IMR-90 (cell line): ENCODE measurements around the gene CFL2. TPM values are rescaled to one million over a fixed set of nuclear protein-coding genes. Genes with fewer than 3 reads are reported as not detected.

Experiments
- ATAC-seq: fragments of 200-7000 bp; cut with Tn5 transposase; 2 replicates; pipeline ENCODE4 v1.9.1; 2020; ENCODE audit warnings: low read depth, mild to moderate bottlenecking, moderate library complexity
- BruUV-seq: library from RNA; stranded (reverse); fragments of 400-500 nt; replicated peaks from 2 replicates; lab custom pipeline; 2021; lab: Mats Ljungman, UMichigan
- CTCF ChIA-PET: fragments of 300-600 bp; formaldehyde crosslinking; extraction: SDS; loops from one replicate; lab custom pipeline; 2021; ENCODE audit warnings: antibody characterized with exemption; lab: Yijun Ruan, JAX
- POLR2A ChIA-PET: fragments of 300-600 bp; sonication (Branson Sonifier 250); formaldehyde crosslinking; loops from one replicate; lab custom pipeline; 2022; ENCODE audit warnings: antibody characterized with exemption; ENCODE audit not compliant: unreplicated experiment; lab: Charles Lee
- DNase-seq: peaks from one replicate; pipeline ENCODE4 v3.0.0; 2013
- H2AFZ ChIP-seq: replicated peaks from 2 replicates; pipeline ENCODE3; 2013; ENCODE audit warnings: low read length, mild to moderate bottlenecking; ENCODE audit not compliant: poor library complexity
- H2AK5ac ChIP-seq: 2 replicates; pipeline ENCODE4 v1.6.1; 2013; ENCODE audit warnings: low read depth, low read length, inconsistent platforms
- H2AK9ac ChIP-seq: replicated peaks from 2 replicates; pipeline ENCODE3; 2013; ENCODE audit warnings: mild to moderate bottlenecking, low read depth, low read length, moderate library complexity; ENCODE audit not compliant: poor library complexity
- H2BK120ac ChIP-seq: 2 replicates; pipeline ENCODE4 v1.6.1; 2013; ENCODE audit warnings: low read depth, low read length, inconsistent platforms
- H2BK15ac ChIP-seq: 3 replicates; pipeline ENCODE4 v1.6.1; 2013; ENCODE audit warnings: low read depth, low read length, inconsistent platforms
- H2BK20ac ChIP-seq: 2 replicates; pipeline ENCODE4 v1.6.1; 2013; ENCODE audit warnings: low read depth, mild to moderate bottlenecking, inconsistent platforms, low read length, moderate library complexity
- H2BK5ac ChIP-seq: 2 replicates; pipeline ENCODE4 v1.6.1; 2013; ENCODE audit warnings: mild to moderate bottlenecking, low read depth, low read length, inconsistent platforms; ENCODE audit not compliant: poor library complexity, severe bottlenecking
- H3K14ac ChIP-seq: replicated peaks from 2 replicates; pipeline ENCODE4 v1.6.1; 2013; ENCODE audit warnings: low read depth, low read length, inconsistent platforms
- H3K18ac ChIP-seq: 2 replicates; pipeline ENCODE4 v1.6.1; 2013; ENCODE audit warnings: low read depth, low read length, control low read depth
- H3K23ac ChIP-seq: 2 replicates; pipeline ENCODE4 v1.6.1; 2013; ENCODE audit warnings: low read depth, low read length, inconsistent platforms
- H3K27ac ChIP-seq: 2 replicates; pipeline ENCODE4 v1.5.1; 2013; ENCODE audit warnings: mild to moderate bottlenecking, control low read depth, low read length; ENCODE audit not compliant: insufficient read depth
- H3K27me3 ChIP-seq: 2 replicates; pipeline ENCODE4 v1.6.1; 2013; ENCODE audit warnings: low read length; ENCODE audit not compliant: control insufficient read depth, insufficient read depth
- H3K36me3 ChIP-seq: 2 replicates; pipeline ENCODE4 v1.6.1; 2013; ENCODE audit warnings: low read length, mixed read lengths; ENCODE audit not compliant: control insufficient read depth, insufficient read depth
- H3K4ac ChIP-seq: 2 replicates; pipeline ENCODE4 v1.6.1; 2013; ENCODE audit warnings: low read depth, low read length, inconsistent platforms
- H3K4me1 ChIP-seq: 2 replicates; pipeline ENCODE4 v1.6.1; 2013; ENCODE audit warnings: low read length, mixed read lengths; ENCODE audit not compliant: control insufficient read depth, insufficient read depth
- H3K4me2 ChIP-seq: 2 replicates; pipeline ENCODE4 v1.6.1; 2013; ENCODE audit warnings: low read depth, mild to moderate bottlenecking, control low read depth, low read length, moderate library complexity
- H3K4me3 ChIP-seq: 2 replicates; pipeline ENCODE4 v1.5.1; 2013; ENCODE audit warnings: low read depth, mild to moderate bottlenecking, control low read depth, low read length, moderate library complexity; ENCODE audit not compliant: insufficient read depth
- H3K56ac ChIP-seq: 2 replicates; pipeline ENCODE4 v1.6.1; 2013; ENCODE audit warnings: low read length, inconsistent platforms; ENCODE audit not compliant: insufficient read depth; ENCODE audit errors: extremely low read depth
- H3K79me1 ChIP-seq, 2 experiments: 2 replicates each; pipeline ENCODE4 v1.6.1; 2013; ENCODE audit warnings: low read length in 2 of 2, inconsistent platforms in 1 of 2, low read depth in 1 of 2
- H3K9ac ChIP-seq: 2 replicates; pipeline ENCODE4 v1.6.1; 2013; ENCODE audit warnings: low read depth, low read length, control low read depth
- H3K9me1 ChIP-seq: 2 replicates; pipeline ENCODE4 v1.6.1; 2013; ENCODE audit warnings: low read length, inconsistent platforms; ENCODE audit not compliant: insufficient read depth
- H3K9me3 ChIP-seq: 2 replicates; pipeline ENCODE4 v1.6.1; 2013; ENCODE audit warnings: low read length; ENCODE audit not compliant: control insufficient read depth, insufficient read depth
- H4K20me1 ChIP-seq: 2 replicates; pipeline ENCODE4 v1.6.1; 2013; ENCODE audit warnings: low read length, inconsistent platforms; ENCODE audit not compliant: insufficient read depth
- H4K5ac ChIP-seq: 2 replicates; pipeline ENCODE4 v1.6.1; 2013; ENCODE audit warnings: mild to moderate bottlenecking, low read depth, low read length, control low read depth
- H4K8ac ChIP-seq, 2 experiments: 2 replicates each; pipeline ENCODE4 v1.6.1; 2013; ENCODE audit warnings: low read depth in 2 of 2, low read length in 2 of 2, control low read depth in 1 of 2, inconsistent platforms in 1 of 2
- H4K91ac ChIP-seq: 2 replicates; pipeline ENCODE4 v1.6.1; 2013; ENCODE audit warnings: low read depth, low read length, inconsistent platforms; ENCODE audit not compliant: insufficient read depth
- CEBPB ChIP-seq: IDR thresholded peaks from 2 replicates; pipeline ENCODE4 v1.6.1; 2012; ENCODE audit warnings: low read depth, low read length, improper control_type of control experiment
- ELK1 ChIP-seq: fragments of 150-350 bp; IDR thresholded peaks from 2 replicates; pipeline ENCODE4 v1.6.1; 2016; ENCODE audit warnings: low read depth, mild to moderate bottlenecking, low read length, moderate library complexity, borderline replicate concordance
- FOS ChIP-seq: fragments of 150-350 bp; IDR thresholded peaks from 2 replicates; pipeline ENCODE4 v1.6.1; 2016; ENCODE audit warnings: low read depth, low read length
- dilution Hi-C: fragments of 300-500 bp; cut with HindIII; formaldehyde crosslinking; loops from one replicate; pipeline ENCODE4 v1.14.3; 2018; ENCODE audit warnings: low sequenced_read_pairs; ENCODE audit not compliant: unreplicated experiment
- in situ Hi-C: fragments of 300-500 bp; cut with MboI; formaldehyde crosslinking; loops from 3 replicates; pipeline ENCODE4 v1.14.3; 2019; ENCODE audit warnings: low sequenced_read_pairs, inconsistent platforms, mixed read lengths
- intact Hi-C: fragments of 100-400 bp; cut with micrococcal nuclease; formaldehyde crosslinking; loops from 2 replicates; pipeline ENCODE4 v1.10.0; 2022
- polyA plus RNA-seq, 3 experiments: library from polyadenylated mRNA; depleted of rRNA; stranded (reverse); fragments of >200 nt; gene quantifications; 2 replicates each; pipeline ENCODE4 v1.2.3, GENCODE V29; 2012; ENCODE audit warnings: low replicate concordance in 1 of 3
- total RNA-seq: library from RNA; depleted of rRNA; stranded (reverse); fragments of >200 nt; gene quantifications from 2 replicates; pipeline ENCODE4 v1.2.3, GENCODE V29; 2012

The CFL2 gene
- total and polyA plus RNA-seq, 2 of the 4 experiments (the other 2 are of a cell fraction), result 106 to 151 TPM

- Histone ChIP-seq H3K4me1 (0 out of 2 replicates have a peak, but pooled peaks cover 2% of the 10 kb centered on the region), H2BK20ac (no peak overlapping the region), H3K4me3 (no peak overlapping the region), H3K79me1 (no peaks in the 10 kb centered on the region; a peak in 1 of 4 replicates), H2BK15ac (no peak overlapping the region), H4K20me1 (no peaks in the 10 kb centered on the region), H2BK5ac (no peak overlapping the region), H4K8ac (peak overlapping the region in 1 of 2 experiments; percentile 50; a peak in 1 of 4 replicates), H3K27me3 (no peaks in the 10 kb centered on the region), H4K5ac (no peak overlapping the region), H3K23ac (no peak overlapping the region), H2BK120ac (no peak overlapping the region), H3K9me3 (no peaks in the 10 kb centered on the region), H3K9me1 (0 out of 2 replicates have a peak, but pooled peaks cover 2% of the 10 kb centered on the region), H3K4ac (no peak overlapping the region), H4K91ac (no peak overlapping the region), H3K27ac (no peak overlapping the region), H2AFZ (no peak overlapping the region), H2AK9ac (no peak overlapping the region), H3K36me3 (no peaks in the 10 kb centered on the region), H3K18ac (no peak overlapping the region), H3K56ac (no peak overlapping the region), H2AK5ac (no peak overlapping the region), H3K9ac (no peak overlapping the region), H3K4me2 (no peak overlapping the region), H3K14ac (0 out of 2 replicates have a peak overlapping the region, but pooled peaks have one; percentile 70)
- no TSS peak for BruUV-seq
- ChIA-PET POLR2A (no interaction called here), CTCF (no interaction called here)
- in situ Hi-C loops, result no loop called here
- dilution Hi-C loops, result no loop called here
- ATAC-seq (peak; percentile 91), DNase-seq (peak; percentile 78)
- intact Hi-C loops, result no loop called here
- TF ChIP-seq FOS (peak; percentile 20; the same call in 1 of the 2 replicates), CEBPB (peak; percentile 72), ELK1 (no peak)
Measured at GRCh38 chr14:34750670-34751069, 36.3 kb upstream of the CFL2 start.
